HFFc6 (cell line): ENCODE measurements around the gene RBFOX2. TPM values are rescaled to one million over a fixed set of nuclear protein-coding genes. Genes with fewer than 3 reads are reported as not detected.
A peak's percentile ranks its signal among the peaks of the same experiment; 100 is the strongest.
"Not testable (repeated sequence)": the region's sequence is repeated elsewhere in the genome, so short reads cannot be mapped to it uniquely, and the experiment has no call there.

Experiments
- DNase-seq: peaks from one replicate; pipeline ENCODE4 v3.0.0-alpha.2; 2018
- H3K27ac Mint-ChIP-seq: 2 replicates; pipeline ENCODE4 v1.8.0; 2020; ENCODE audit warnings: mild to moderate bottlenecking, mixed read lengths
- H3K27me3 Mint-ChIP-seq: 2 replicates; pipeline ENCODE4 v1.8.0; 2021; ENCODE audit warnings: mild to moderate bottlenecking, moderate library complexity, mixed read lengths; ENCODE audit not compliant: insufficient read depth
- H3K36me3 Mint-ChIP-seq: 2 replicates; pipeline ENCODE4 v1.8.0; 2021; ENCODE audit warnings: low read depth, mixed read lengths
- H3K4me1 Mint-ChIP-seq: 2 replicates; pipeline ENCODE4 v1.8.0; 2020; ENCODE audit warnings: low read depth, mixed read lengths
- H3K4me3 Mint-ChIP-seq: 2 replicates; pipeline ENCODE4 v1.8.0; 2020; ENCODE audit warnings: mild to moderate bottlenecking, moderate library complexity, mixed read lengths
- H3K9me3 Mint-ChIP-seq: 2 replicates; pipeline ENCODE4 v1.8.0; 2020; ENCODE audit warnings: mild to moderate bottlenecking, mixed read lengths
- total RNA-seq, 6 experiments: library from RNA; stranded (reverse); fragmentation: NEBNext Ultra II Directional; extraction: Animal tissue kit (Norgen Biotek cat#: 25700); gene quantifications; 2 replicates in 1 of 6; 3 replicates in 5 of 6; pipeline ENCODE4 v1.2.3, GENCODE V29; 2021
- TF ChIP-seq, protein P1 (sequence below): fragments of 200-600 bp; sonication (generic); IDR thresholded peaks from 2 replicates; pipeline ENCODE4 v1.5.0; 2021; ENCODE audit warnings: antibody characterized with exemption, mild to moderate bottlenecking

Gene RBFOX2
- total RNA-seq, 6 experiments from 2014 or later = 139 to 165 (median 155) TPM

DNA sequence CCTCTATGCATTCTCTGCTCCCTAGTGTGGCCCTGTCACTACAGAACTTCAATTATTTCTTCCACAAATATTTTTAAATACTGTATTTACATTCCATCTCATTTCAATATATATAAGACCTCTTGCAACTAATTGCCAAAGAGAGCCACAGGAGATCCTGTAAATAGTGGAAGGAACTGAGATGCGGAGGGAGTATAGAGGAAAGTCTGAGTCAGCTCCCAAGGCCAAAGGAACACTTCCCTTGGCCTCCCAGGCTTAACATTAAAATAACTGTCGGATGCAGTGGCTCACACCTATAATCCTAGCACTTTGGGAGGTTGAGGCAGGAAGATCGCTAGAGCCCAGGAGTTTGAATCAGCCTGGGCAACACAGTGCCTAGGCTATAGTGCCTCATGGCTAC, 31.2 kb downstream of the RBFOX2 start:
- Mint-ChIP-seq H3K4me3 (no peak overlapping the region), H3K36me3 (peaks cover 16% of the 10 kb centered on the region), H3K27me3 (no peaks in the 10 kb centered on the region), H3K27ac (peak overlapping the region; percentile 92), H3K4me1 (peaks cover 68% of the 10 kb centered on the region), H3K9me3 (peaks cover 4% of the 10 kb centered on the region; the same call in 1 of the 2 replicates)
- peak; percentile 41 for DNase-seq
- TF ChIP-seq, protein P1, sequence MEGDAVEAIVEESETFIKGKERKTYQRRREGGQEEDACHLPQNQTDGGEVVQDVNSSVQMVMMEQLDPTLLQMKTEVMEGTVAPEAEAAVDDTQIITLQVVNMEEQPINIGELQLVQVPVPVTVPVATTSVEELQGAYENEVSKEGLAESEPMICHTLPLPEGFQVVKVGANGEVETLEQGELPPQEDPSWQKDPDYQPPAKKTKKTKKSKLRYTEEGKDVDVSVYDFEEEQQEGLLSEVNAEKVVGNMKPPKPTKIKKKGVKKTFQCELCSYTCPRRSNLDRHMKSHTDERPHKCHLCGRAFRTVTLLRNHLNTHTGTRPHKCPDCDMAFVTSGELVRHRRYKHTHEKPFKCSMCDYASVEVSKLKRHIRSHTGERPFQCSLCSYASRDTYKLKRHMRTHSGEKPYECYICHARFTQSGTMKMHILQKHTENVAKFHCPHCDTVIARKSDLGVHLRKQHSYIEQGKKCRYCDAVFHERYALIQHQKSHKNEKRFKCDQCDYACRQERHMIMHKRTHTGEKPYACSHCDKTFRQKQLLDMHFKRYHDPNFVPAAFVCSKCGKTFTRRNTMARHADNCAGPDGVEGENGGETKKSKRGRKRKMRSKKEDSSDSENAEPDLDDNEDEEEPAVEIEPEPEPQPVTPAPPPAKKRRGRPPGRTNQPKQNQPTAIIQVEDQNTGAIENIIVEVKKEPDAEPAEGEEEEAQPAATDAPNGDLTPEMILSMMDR = no peak

DNA sequence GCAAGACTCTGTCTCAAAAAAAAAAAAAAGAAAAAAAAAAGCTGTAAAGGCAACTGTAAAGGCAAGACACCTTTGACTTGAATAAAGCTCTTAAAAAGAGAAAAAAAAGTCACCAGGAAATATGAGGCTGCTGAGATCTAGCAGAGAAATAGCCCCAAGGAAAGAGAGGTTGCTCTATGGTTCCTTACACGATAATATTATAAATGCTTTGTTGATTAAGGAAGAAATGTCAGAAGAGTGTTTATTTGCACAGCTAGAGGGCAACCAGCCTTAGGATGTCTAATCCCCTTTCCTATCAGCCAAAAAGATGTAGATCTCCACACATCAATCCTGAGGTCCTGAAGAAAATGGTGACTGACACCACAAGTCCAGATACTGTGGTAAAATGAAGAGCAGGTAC, 32.0 kb downstream of the RBFOX2 start:
- no peaks in the 10 kb centered on the region for H3K27me3 Mint-ChIP-seq

DNA sequence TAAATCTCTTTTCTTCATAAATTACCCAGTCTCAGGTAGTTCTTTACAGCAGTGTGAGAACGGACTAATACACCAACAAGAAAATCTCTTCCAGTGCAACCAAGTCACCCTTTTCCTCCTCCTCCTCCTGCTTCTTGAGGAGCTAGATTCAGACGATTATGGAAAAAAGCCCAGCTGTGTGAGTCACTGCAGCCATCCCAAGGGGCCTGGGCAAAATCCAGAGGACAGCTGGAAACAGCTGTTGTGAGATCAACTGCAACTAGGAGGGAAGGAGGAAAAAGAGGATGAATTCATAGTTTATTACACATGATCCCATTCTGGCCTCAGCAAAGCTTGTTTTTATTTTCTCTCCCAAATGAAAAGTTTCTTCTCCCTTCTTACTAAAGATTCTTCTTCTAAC, 32.9 kb downstream of the RBFOX2 start:
- Mint-ChIP-seq H3K4me3 (peak overlapping the region; percentile 83), H3K4me1 (peaks cover 52% of the 10 kb centered on the region), H3K36me3 (peaks cover 14% of the 10 kb centered on the region), H3K27me3 (no peaks in the 10 kb centered on the region), H3K9me3 (no peaks in the 10 kb centered on the region), H3K27ac (peak overlapping the region; percentile 92)
- TF ChIP-seq, protein P1 = no peak
- peak; percentile 90 for DNase-seq

More for the DNA sequence above, 32.0 kb downstream of the RBFOX2 start:
- H3K4me1 Mint-ChIP-seq = peaks cover 60% of the 10 kb centered on the region
- H3K4me3 Mint-ChIP-seq = no peak overlapping the region
- H3K27ac Mint-ChIP-seq = peak overlapping the region; percentile 92
- H3K9me3 Mint-ChIP-seq = no peaks in the 10 kb centered on the region
- no peak for DNase-seq
- peaks cover 14% of the 10 kb centered on the region for H3K36me3 Mint-ChIP-seq
- TF ChIP-seq, protein P1 = no peak; the same call in 1 of the 2 replicates

DNA sequence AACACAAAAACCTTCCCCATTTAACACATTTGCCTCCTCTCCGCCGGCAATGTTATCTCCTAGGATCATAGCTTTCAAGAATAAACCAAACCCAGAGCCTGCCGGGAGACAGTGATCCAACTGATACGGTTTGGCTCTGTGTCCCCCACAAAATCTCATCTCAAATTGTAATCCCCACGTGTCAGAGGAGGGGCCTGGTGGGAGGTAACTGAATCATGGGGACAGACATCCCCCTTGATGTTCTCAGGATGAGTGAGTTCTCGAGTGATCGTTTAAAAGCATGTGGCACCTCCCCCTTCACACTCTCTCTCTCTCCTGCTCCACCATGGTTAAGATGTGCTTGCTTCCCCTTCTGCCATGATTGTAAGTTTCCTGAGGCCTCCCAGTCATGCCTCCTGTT, 33.3 kb downstream of the RBFOX2 start:
- DNase-seq = no peak
- peaks cover 14% of the 10 kb centered on the region for H3K36me3 Mint-ChIP-seq
- TF ChIP-seq, protein P1 = no peak
- H3K4me1 Mint-ChIP-seq = peaks cover 48% of the 10 kb centered on the region
- H3K9me3 Mint-ChIP-seq = no peaks in the 10 kb centered on the region
- peak overlapping the region; percentile 92 for H3K27ac Mint-ChIP-seq
- H3K4me3 Mint-ChIP-seq = peak overlapping the region; percentile 83
- H3K27me3 Mint-ChIP-seq = no peaks in the 10 kb centered on the region

DNA sequence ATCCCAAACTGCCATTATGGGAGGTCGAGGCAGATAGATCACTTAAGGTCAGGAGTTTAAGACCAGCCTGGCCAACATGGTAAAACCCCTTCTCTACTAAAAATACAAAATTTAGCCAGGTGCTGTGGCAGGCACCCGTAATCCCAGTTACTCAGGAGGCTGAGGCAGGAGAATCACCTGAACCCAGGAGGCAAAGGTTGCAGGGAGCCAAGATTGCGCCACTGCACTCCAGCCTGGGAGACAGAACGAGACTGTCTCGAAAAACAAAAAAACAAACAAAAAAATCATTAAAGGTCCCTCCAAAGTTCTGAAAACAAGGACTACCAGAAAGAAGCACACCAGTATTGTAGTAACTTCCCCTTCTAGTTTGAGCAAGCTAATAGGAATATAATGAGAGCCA, 34.9 kb downstream of the RBFOX2 start:
- H3K27ac Mint-ChIP-seq, H3K27me3 Mint-ChIP-seq, H3K9me3 Mint-ChIP-seq, H3K4me3 Mint-ChIP-seq, DNase-seq: not testable (repeated sequence)
- peaks cover 43% of the 10 kb centered on the region for H3K4me1 Mint-ChIP-seq
- H3K36me3 Mint-ChIP-seq = peaks cover 14% of the 10 kb centered on the region

DNA sequence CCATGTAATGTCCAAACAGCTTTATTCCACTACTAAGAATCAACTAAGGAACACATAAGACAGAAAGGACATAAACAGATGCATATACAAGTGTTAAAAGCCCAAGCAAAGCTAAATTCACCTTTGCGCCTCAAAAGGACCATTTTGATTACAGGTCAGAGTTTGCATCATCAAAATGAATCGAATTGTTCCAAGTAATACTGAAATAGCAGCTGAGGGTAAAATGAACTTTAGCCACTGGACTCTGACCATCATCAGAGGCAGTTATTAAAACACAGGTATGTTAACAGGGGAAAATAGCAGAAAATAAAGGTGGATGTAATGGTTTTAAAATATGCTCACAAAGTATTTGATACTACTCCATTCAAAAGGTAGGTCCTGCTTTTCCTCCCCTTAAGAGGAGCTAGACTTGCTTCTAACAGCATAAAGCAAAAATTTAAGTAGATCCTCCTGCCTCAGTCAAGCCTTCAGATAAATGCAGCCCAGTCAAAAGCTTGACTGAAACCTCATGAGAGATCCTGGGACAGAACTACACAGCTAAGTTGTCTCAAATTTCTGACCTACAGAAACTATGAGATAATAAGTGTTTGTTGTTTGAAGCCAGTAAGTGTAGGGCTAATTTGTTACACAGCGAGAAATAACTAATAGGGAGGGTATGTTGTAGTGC, 35.4 kb downstream of the RBFOX2 start:
- Mint-ChIP-seq H3K27ac (no peak overlapping the region), H3K4me1 (peaks cover 37% of the 10 kb centered on the region), H3K36me3 (peaks cover 14% of the 10 kb centered on the region), H3K9me3 (no peaks in the 10 kb centered on the region), H3K4me3 (no peak overlapping the region), H3K27me3 (no peaks in the 10 kb centered on the region)
- DNase-seq = no peak
- TF ChIP-seq, protein P1 = no peak
